HT-29 (cell line): Measurements from ENCODE around the gene ENPP6. TPM values are rescaled to one million over a fixed set of nuclear protein-coding genes. Genes with fewer than 3 reads are reported as not detected.
"Not testable (repeated sequence)": the region's sequence is repeated elsewhere in the genome, so short reads cannot be mapped to it uniquely, and the experiment has no call there.

Source experiments
- DNase-seq: peaks from one replicate; pipeline ENCODE4 v3.0.0-alpha.2; 2015; ENCODE audit warnings: low spot score
- total RNA-seq: library from RNA; depleted of rRNA; stranded (reverse); fragments of >200 nt; shearing (Covaris generic); gene quantifications from 2 replicates; pipeline ENCODE4 v1.2.3, GENCODE V29; 2014

The ENPP6 gene
- total RNA-seq, 1 experiment from 2014 or later = not detected

- no peak for DNase-seq
Observed at GRCh38 chr4:184062769-184063168, 154.9 kb downstream of the ENPP6 start.

- DNase-seq = no peak
Observed at GRCh38 chr4:184061582-184061981, 156.1 kb downstream of the ENPP6 start.

- DNase-seq = no peak
Observed at GRCh38 chr4:184059099-184059498, 158.6 kb downstream of the ENPP6 start.

- no peak for DNase-seq
Observed at GRCh38 chr4:184058026-184058425, 159.6 kb downstream of the ENPP6 start.

GRCh38 chr4:184056877-184057276 lies 160.8 kb downstream of the ENPP6 start:
- no peak for DNase-seq

GRCh38 chr4:184053434-184053833 lies 164.2 kb downstream of the ENPP6 start:
- DNase-seq = no peak

- DNase-seq = no peak
Observed at GRCh38 chr4:184052616-184053015, 165.1 kb downstream of the ENPP6 start.

GRCh38 chr4:184051262-184051661 lies 166.4 kb downstream of the ENPP6 start:
- not testable (repeated sequence) for DNase-seq

- no peak for DNase-seq
Observed at GRCh38 chr4:184046148-184046547, 171.5 kb downstream of the ENPP6 start.

GRCh38 chr4:184041156-184041555 lies 176.5 kb downstream of the ENPP6 start:
- no peak for DNase-seq

GRCh38 chr4:184039963-184040383 lies 177.7 kb downstream of the ENPP6 start:
- DNase-seq = no peak
